ENCODE results near the gene URB1. TPM values are rescaled to one million over a fixed set of nuclear protein-coding genes. Genes with fewer than 3 reads are reported as not detected.

The URB1 gene
- total RNA-seq, 4 donors from 2014 or later = 18.3 to 26.9 (median 20.7) TPM

GRCh38 chr21:32337206-32337605, 55.6 kb downstream of the URB1 start:
- WGBS, 2 donors (ENCODE audit: low coverage in 1 of 2) = 92 to 94% methylated on average over 2 to 5 of the region's 8 CpGs
- ATAC-seq = no peak
- peaks cover 0 to 98% of the 10 kb centered on the region in 2 donors for H3K36me3 ChIP-seq

GRCh38 chr21:32336711-32337110, 56.1 kb downstream of the URB1 start:
- Histone ChIP-seq H3K9me3 (no peaks in the 10 kb centered on the region), H3K4me3 (no peak overlapping the region), H3K27me3 (no peaks in the 10 kb centered on the region), H3K4me1 (peaks cover 0 to 9% (median 0%) of the 10 kb centered on the region in 3 donors), H3K36me3 (peaks cover 0 to 96% of the 10 kb centered on the region in 2 donors), H3K27ac (peak overlapping the region in 2 of 4 donors; percentile 0 to 3)
- ATAC-seq = no peak
- 50 to 83% methylated on average over 1 of the region's 1 CpG for WGBS, 2 donors (ENCODE audit: low coverage in 1 of 2)
- TF ChIP-seq POLR2A (IDR thresholded peaks at IDR 0.05) (no peak), POLR2AphosphoS5 (IDR thresholded peaks at IDR 0.05) (no peak), CTCF (IDR thresholded peaks at IDR 0.05) (no peak), EP300 (IDR thresholded peaks at IDR 0.05) (no peak)

More at GRCh38 chr21:32337206-32337605, 55.6 kb downstream of the URB1 start:
- no peaks in the 10 kb centered on the region for H3K27me3 ChIP-seq
- TF ChIP-seq POLR2AphosphoS5 (IDR thresholded peaks at IDR 0.05) = no peak
- no peak for TF ChIP-seq CTCF (IDR thresholded peaks at IDR 0.05)
- no peak for TF ChIP-seq EP300 (IDR thresholded peaks at IDR 0.05)
- no peak for TF ChIP-seq POLR2A (IDR thresholded peaks at IDR 0.05)
- H3K4me3 ChIP-seq = no peak overlapping the region
- H3K27ac ChIP-seq = peak overlapping the region in 2 of 4 donors; percentile 0 to 3
- peaks cover 0 to 9% (median 0%) of the 10 kb centered on the region in 3 donors for H3K4me1 ChIP-seq
- no peaks in the 10 kb centered on the region for H3K9me3 ChIP-seq

GRCh38 chr21:32335601-32336575, 56.9 kb downstream of the URB1 start:
- H3K36me3 ChIP-seq = peaks cover 0 to 96% of the 10 kb centered on the region in 2 donors
- no peak for TF ChIP-seq CTCF (IDR thresholded peaks at IDR 0.05)
- no peak for TF ChIP-seq POLR2A (IDR thresholded peaks at IDR 0.05)
- TF ChIP-seq POLR2AphosphoS5 (IDR thresholded peaks at IDR 0.05) = no peak
- TF ChIP-seq EP300 (IDR thresholded peaks at IDR 0.05) = no peak
- H3K27me3 ChIP-seq = no peaks in the 10 kb centered on the region
- no peaks in the 10 kb centered on the region for H3K9me3 ChIP-seq
- no peak for ATAC-seq
- 69 to 79% methylated on average over 11 to 12 of the region's 27 CpGs for WGBS, 2 donors (ENCODE audit: low coverage in 1 of 2)
- peak overlapping the region in 1 of 2 donors; percentile 11 for H3K4me3 ChIP-seq
- H3K4me1 ChIP-seq = peaks cover 0 to 9% (median 0%) of the 10 kb centered on the region in 3 donors
- H3K27ac ChIP-seq = peak overlapping the region in 2 of 4 donors; percentile 34 to 58

GRCh38 chr21:32334980-32335531, 57.8 kb downstream of the URB1 start:
- ATAC-seq = no peak
- Histone ChIP-seq H3K36me3 (peaks cover 0 to 89% of the 10 kb centered on the region in 2 donors), H3K4me1 (peaks cover 0 to 16% (median 0%) of the 10 kb centered on the region in 3 donors), H3K9me3 (no peaks in the 10 kb centered on the region), H3K27ac (peak overlapping the region in 2 of 4 donors; percentile 34 to 46), H3K4me3 (no peak overlapping the region), H3K27me3 (no peaks in the 10 kb centered on the region)
- no peak for TF ChIP-seq POLR2A (IDR thresholded peaks at IDR 0.05)
- TF ChIP-seq POLR2AphosphoS5 (IDR thresholded peaks at IDR 0.05) = no peak
- TF ChIP-seq EP300 (IDR thresholded peaks at IDR 0.05) = no peak
- TF ChIP-seq CTCF (IDR thresholded peaks at IDR 0.05) = no peak
- WGBS, 2 donors (ENCODE audit: low coverage in 1 of 2) = 75 to 77% methylated on average over 9 to 10 of the region's 12 CpGs
